ENCODE results near the gene SYNE1.
A peak's percentile ranks its signal among the peaks of the same experiment; 100 is the strongest.
"Not testable (repeated sequence)": the region's sequence is repeated elsewhere in the genome, so short reads cannot be mapped to it uniquely, and the experiment has no call there.

SYNE1 gene

GRCh38 chr6:152423216-152424103, 213.7 kb downstream of the SYNE1 start:
- no peak for DNase-seq (ENCODE audit: low spot score)

GRCh38 chr6:152421496-152421895, 215.7 kb downstream of the SYNE1 start:
- DNase-seq (ENCODE audit: low spot score): not testable (repeated sequence)

GRCh38 chr6:152420696-152421095, 216.5 kb downstream of the SYNE1 start:
- DNase-seq (ENCODE audit: low spot score): no peak

- DNase-seq (ENCODE audit: low spot score): no peak
These were observed 218.6 kb downstream of the SYNE1 start for GRCh38 chr6:152418551-152418950.

- DNase-seq (ENCODE audit: low spot score): no peak
These were observed 220.5 kb downstream of the SYNE1 start for GRCh38 chr6:152416652-152417051.

- DNase-seq (ENCODE audit: low spot score): no peak
These were observed 232.1 kb downstream of the SYNE1 start for GRCh38 chr6:152404936-152405595.

- no peak for DNase-seq (ENCODE audit: low spot score)
These were observed 232.9 kb downstream of the SYNE1 start for GRCh38 chr6:152404086-152404857.

GRCh38 chr6:152402791-152403190, 234.4 kb downstream of the SYNE1 start:
- DNase-seq (ENCODE audit: low spot score): no peak

- peak; percentile 55 for DNase-seq (ENCODE audit: low spot score)
These were observed 235.2 kb downstream of the SYNE1 start for GRCh38 chr6:152401978-152402377.

GRCh38 chr6:152399399-152399798, 237.8 kb downstream of the SYNE1 start:
- peak; percentile 24 for DNase-seq (ENCODE audit: low spot score)

GRCh38 chr6:152398993-152399392, 238.2 kb downstream of the SYNE1 start:
- no peak for DNase-seq (ENCODE audit: low spot score)

GRCh38 chr6:152398316-152398715, 238.8 kb downstream of the SYNE1 start:
- DNase-seq (ENCODE audit: low spot score): no peak

GRCh38 chr6:152394303-152394702, 242.9 kb downstream of the SYNE1 start:
- DNase-seq (ENCODE audit: low spot score): no peak

- no peak for DNase-seq (ENCODE audit: low spot score)
These were observed 245.8 kb downstream of the SYNE1 start for GRCh38 chr6:152391179-152391880.

- no peak for DNase-seq (ENCODE audit: low spot score)
These were observed 250.1 kb downstream of the SYNE1 start for GRCh38 chr6:152387091-152387490.

GRCh38 chr6:152386131-152386530, 251.0 kb downstream of the SYNE1 start:
- no peak for DNase-seq (ENCODE audit: low spot score)

GRCh38 chr6:152380993-152381898, 255.9 kb downstream of the SYNE1 start:
- DNase-seq (ENCODE audit: low spot score): peak; percentile 80

GRCh38 chr6:152380351-152380767, 256.8 kb downstream of the SYNE1 start:
- DNase-seq (ENCODE audit: low spot score): peak; percentile 60

GRCh38 chr6:152379423-152379822, 257.7 kb downstream of the SYNE1 start:
- no peak for DNase-seq (ENCODE audit: low spot score)

GRCh38 chr6:152378169-152378568, 259.0 kb downstream of the SYNE1 start:
- DNase-seq (ENCODE audit: low spot score): peak; percentile 49

- DNase-seq (ENCODE audit: low spot score): no peak
These were observed 262.0 kb downstream of the SYNE1 start for GRCh38 chr6:152375197-152375596.

Data from GM03348 (cell line).